Nephron progenitor cell (in vitro differentiated cells): Measurements from ENCODE around the gene CCDC150.
A peak's percentile ranks its signal among the peaks of the same experiment; 100 is the strongest.

Experiments
- DNase-seq: peaks from one replicate; pipeline ENCODE4 v3.0.0; 2021
- H3K27ac Mint-ChIP-seq: 2 replicates; pipeline ENCODE4 v1.8.0; 2021; ENCODE audit warnings: mild to moderate bottlenecking, moderate library complexity, mixed read lengths
- H3K27me3 Mint-ChIP-seq: 2 replicates; pipeline ENCODE4 v1.8.0; 2021; ENCODE audit warnings: mild to moderate bottlenecking, low read depth, mixed read lengths; ENCODE audit not compliant: poor library complexity
- H3K36me3 Mint-ChIP-seq: 2 replicates; pipeline ENCODE4 v1.8.0; 2021; ENCODE audit warnings: low read depth, mixed read lengths
- H3K4me1 Mint-ChIP-seq: 2 replicates; pipeline ENCODE4 v1.8.0; 2021; ENCODE audit warnings: mixed read lengths
- H3K4me3 Mint-ChIP-seq: 2 replicates; pipeline ENCODE4 v1.8.0; 2021; ENCODE audit warnings: mild to moderate bottlenecking, moderate library complexity, mixed read lengths
- H3K9me3 Mint-ChIP-seq: 2 replicates; pipeline ENCODE4 v1.8.0; 2021; ENCODE audit warnings: mild to moderate bottlenecking, moderate library complexity, mixed read lengths
- TF ChIP-seq, protein P1 (sequence below): fragments of 200-600 bp; sonication (generic); IDR thresholded peaks from 2 replicates; pipeline ENCODE4 v1.5.0; 2021; ENCODE audit warnings: antibody characterized with exemption

CCDC150 gene

DNA sequence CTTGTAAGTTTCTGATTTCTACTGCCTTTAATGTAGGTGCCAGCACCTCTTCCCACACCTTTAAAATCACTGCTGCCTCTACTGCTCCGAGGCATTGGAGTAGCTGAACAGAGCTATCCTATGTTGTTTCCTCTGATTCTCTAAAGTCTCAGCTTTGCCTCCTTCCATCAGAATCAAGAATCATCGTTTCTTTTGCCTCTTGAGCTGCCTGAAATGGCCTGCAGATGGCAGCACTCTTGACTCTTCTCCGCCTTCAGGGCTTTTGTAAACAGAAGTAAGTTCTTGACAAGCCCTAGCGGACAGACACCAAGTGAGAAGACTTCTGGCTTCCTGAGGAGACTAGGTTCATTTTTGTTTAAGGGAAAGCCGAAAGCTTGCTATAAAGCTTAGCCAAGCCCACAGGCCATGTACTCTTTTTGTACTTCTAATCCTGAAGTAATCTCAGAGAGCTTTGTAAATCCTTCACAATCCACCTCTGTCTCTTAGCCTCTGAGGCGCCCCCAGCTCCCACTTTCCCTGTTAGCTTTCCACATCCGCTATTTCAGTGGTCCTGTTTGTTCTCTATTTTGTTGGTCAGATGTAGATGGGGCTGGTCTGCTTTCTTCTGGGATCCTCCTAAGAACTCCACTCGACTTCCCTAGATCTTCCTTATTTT lies 111.6 kb downstream of the CCDC150 start:
- no peaks in the 10 kb centered on the region for H3K27me3 Mint-ChIP-seq
- no peaks in the 10 kb centered on the region for H3K4me1 Mint-ChIP-seq
- peaks cover 37% of the 10 kb centered on the region for H3K9me3 Mint-ChIP-seq
- TF ChIP-seq, protein P1, sequence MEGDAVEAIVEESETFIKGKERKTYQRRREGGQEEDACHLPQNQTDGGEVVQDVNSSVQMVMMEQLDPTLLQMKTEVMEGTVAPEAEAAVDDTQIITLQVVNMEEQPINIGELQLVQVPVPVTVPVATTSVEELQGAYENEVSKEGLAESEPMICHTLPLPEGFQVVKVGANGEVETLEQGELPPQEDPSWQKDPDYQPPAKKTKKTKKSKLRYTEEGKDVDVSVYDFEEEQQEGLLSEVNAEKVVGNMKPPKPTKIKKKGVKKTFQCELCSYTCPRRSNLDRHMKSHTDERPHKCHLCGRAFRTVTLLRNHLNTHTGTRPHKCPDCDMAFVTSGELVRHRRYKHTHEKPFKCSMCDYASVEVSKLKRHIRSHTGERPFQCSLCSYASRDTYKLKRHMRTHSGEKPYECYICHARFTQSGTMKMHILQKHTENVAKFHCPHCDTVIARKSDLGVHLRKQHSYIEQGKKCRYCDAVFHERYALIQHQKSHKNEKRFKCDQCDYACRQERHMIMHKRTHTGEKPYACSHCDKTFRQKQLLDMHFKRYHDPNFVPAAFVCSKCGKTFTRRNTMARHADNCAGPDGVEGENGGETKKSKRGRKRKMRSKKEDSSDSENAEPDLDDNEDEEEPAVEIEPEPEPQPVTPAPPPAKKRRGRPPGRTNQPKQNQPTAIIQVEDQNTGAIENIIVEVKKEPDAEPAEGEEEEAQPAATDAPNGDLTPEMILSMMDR = peak; percentile 65
- H3K36me3 Mint-ChIP-seq = peaks cover 64% of the 10 kb centered on the region
- DNase-seq = peak; percentile 52
- H3K27ac Mint-ChIP-seq = no peak overlapping the region
- H3K4me3 Mint-ChIP-seq = no peak overlapping the region

DNA sequence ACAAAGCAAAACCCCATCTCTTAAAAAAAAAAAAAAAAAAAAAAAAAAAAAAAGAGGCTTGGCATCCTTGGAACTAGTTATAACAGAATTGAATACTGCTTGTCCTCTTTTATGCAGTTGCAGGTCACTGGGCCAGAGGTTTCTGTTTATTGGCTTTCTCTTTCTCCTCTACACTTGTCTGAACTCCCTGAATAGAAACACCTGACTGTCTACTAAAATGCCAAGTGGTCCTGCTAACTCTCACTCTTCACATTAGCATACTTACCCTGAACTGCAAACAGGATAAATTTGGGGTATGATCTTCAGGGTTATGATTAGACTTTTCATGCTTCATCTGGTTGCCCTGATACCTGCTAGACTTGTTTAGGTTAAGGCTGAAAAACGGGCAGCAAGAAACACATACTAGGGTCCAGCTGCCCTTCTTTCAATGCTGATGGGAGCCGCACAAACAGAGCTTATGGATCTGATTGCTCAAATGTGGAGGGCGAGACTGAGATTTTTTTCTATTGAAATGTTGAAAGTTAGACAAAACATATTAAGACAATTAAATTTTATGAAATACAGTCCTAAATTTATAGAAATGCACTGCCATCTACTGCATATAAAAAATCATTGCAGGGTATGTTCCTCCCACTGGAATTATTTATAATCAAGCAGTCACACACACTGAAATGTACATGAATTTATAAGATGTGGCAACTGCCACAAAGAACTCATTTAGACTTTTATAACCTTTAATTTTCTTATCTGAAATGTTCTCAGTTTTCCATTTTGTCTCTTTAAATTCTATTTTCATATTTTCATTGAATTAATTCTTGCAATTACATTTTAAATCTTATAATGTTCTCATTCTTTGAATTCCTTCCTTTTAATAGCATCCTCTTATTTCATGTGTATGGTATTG lies 119.2 kb downstream of the CCDC150 start:
- H3K36me3 Mint-ChIP-seq = peaks cover 89% of the 10 kb centered on the region

DNA sequence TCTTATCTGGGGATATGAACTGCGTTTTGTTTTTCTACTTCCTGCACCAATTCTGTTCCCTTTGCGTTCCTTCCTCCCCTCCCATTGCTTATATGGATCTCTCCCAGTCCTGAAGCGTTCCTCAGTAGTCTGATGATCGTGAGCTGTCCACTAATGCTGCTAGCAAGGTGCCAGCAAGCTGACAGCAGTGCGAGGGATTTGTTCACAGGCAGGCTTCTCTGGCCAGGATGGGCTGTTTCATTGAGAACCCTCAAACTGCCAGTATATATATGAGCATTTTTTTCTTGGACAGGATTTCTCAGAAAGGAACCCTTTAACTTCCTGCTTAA lies 119.8 kb downstream of the CCDC150 start:
- H3K4me1 Mint-ChIP-seq = no peaks in the 10 kb centered on the region
- H3K4me3 Mint-ChIP-seq = no peak overlapping the region
- peak overlapping the region; percentile 15 for H3K27ac Mint-ChIP-seq

More for the DNA sequence above, 119.2 kb downstream of the CCDC150 start:
- H3K4me3 Mint-ChIP-seq = no peak overlapping the region
- H3K27ac Mint-ChIP-seq = peak overlapping the region; percentile 15
- TF ChIP-seq, protein P1 = no peak
- H3K27me3 Mint-ChIP-seq = no peaks in the 10 kb centered on the region
- H3K4me1 Mint-ChIP-seq = no peaks in the 10 kb centered on the region
- no peak for DNase-seq
- H3K9me3 Mint-ChIP-seq = peaks cover 52% of the 10 kb centered on the region

DNA sequence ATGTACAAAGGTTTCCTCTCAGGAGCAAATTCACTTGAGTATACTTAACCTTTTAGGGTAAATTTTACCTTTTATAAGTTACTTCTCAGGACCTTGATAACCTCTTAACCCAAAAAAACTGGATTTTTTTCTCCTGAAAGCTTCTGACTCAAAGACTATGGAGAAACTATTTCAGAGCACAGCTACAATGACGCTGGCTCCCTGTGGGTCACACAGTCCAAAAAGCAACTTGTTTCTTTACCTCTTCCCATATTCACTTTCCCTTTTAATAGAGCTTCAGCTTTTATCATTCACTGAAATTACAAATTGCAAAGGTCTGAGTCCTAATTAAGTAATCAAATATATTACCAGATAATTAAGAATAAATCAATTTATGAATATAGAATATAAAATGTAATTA lies 127.6 kb downstream of the CCDC150 start:
- H3K36me3 Mint-ChIP-seq = peaks cover 76% of the 10 kb centered on the region
- TF ChIP-seq, protein P1 = no peak

More for the DNA sequence above, 119.8 kb downstream of the CCDC150 start:
- TF ChIP-seq, protein P1 = no peak
- Mint-ChIP-seq H3K9me3 (peaks cover 46% of the 10 kb centered on the region), H3K36me3 (peaks cover 89% of the 10 kb centered on the region), H3K27me3 (no peaks in the 10 kb centered on the region)
- no peak for DNase-seq

More for the DNA sequence above, 127.6 kb downstream of the CCDC150 start:
- Mint-ChIP-seq H3K27me3 (no peaks in the 10 kb centered on the region), H3K4me3 (no peak overlapping the region), H3K4me1 (no peaks in the 10 kb centered on the region), H3K9me3 (no peaks in the 10 kb centered on the region), H3K27ac (no peak overlapping the region)
- DNase-seq = no peak
